ENCODE data around the gene GCSH. TPM values are rescaled to one million over a fixed set of nuclear protein-coding genes. Genes with fewer than 3 reads are reported as not detected.
"Not testable (repeated sequence)": the region's sequence is repeated elsewhere in the genome, so short reads cannot be mapped to it uniquely, and the experiment has no call there.

GCSH gene
- total and polyA plus RNA-seq, 2 of the 13 experiments (the other 11 are each of a cell fraction or from before 2014, with no cell fraction given): 35.9 to 103 TPM

- intact Hi-C loops (cut with micrococcal nuclease; ENCODE audit: unreplicated experiment); H3K9ac ChIP-seq (ENCODE audit: insufficient read depth, low read depth, low read length); H3K27me3 ChIP-seq (ENCODE audit: control insufficient read depth in 1 of 2, insufficient read depth in 2 of 2, low read length in 2 of 2); H3K9me3 ChIP-seq (ENCODE audit: low read length); H3K36me3 ChIP-seq (replicated peaks in 1 of 2; ENCODE audit: control insufficient read depth in 1 of 2, insufficient read depth in 2 of 2, low read length in 2 of 2); H3K27ac ChIP-seq (ENCODE audit: extremely low read length, insufficient read depth, low read length); H3K4me3 ChIP-seq (replicated peaks in 1 of 3; ENCODE audit: insufficient read depth in 1 of 3, low read depth in 2 of 3, low read length in 3 of 3); H3K79me2 ChIP-seq (ENCODE audit: insufficient read depth, low read length); DNase-seq (ENCODE audit: low spot score); ATAC-seq; in situ Hi-C loops (cut with HindIII; ENCODE audit: extremely low pct_ligation_motif_present, low pct_unique_long_range_greater_than_20kb); H3K4me2 ChIP-seq (ENCODE audit: low read depth, low read length); H2AFZ ChIP-seq (ENCODE audit: low read length); CTCF ChIA-PET (ENCODE audit: low intra/inter-chr PET ratio, low total read pairs); POLR2A ChIA-PET; BruUV-seq (replicated peaks); H4K20me1 ChIP-seq (ENCODE audit: insufficient read depth, low read length): not testable (repeated sequence)
- peak; percentile 89 for TF ChIP-seq PRDM10 (CRISPR knock-in tag; IDR thresholded peaks at IDR 0.05; ENCODE audit: low read depth)
- WGBS (ENCODE audit: low lambda C conversion rate): 55% methylated on average over 6 of the region's 6 CpGs
- peaks cover 27% of the 10 kb centered on the region for H3K4me1 ChIP-seq (ENCODE audit: insufficient read depth, low read length)
- FAIRE-seq: peak; percentile 8
These were observed 13.1 kb upstream of the GCSH start for GRCh38 chr16:81109274-81109673.

- ChIA-PET CTCF (ENCODE audit: low intra/inter-chr PET ratio, low total read pairs) (no interaction called here), POLR2A (interaction anchor here (1.3 kb wide), 1 partner anchor 30 kb away, joined by 7 read pairs; the partner anchor contains the start of gene C16orf46)
- no peaks in the 10 kb centered on the region for H3K79me2 ChIP-seq (ENCODE audit: insufficient read depth, low read length)
- peak overlapping the region; percentile 68 for H3K4me2 ChIP-seq (ENCODE audit: low read depth, low read length)
- H3K36me3 ChIP-seq (replicated peaks in 1 of 2; ENCODE audit: control insufficient read depth in 1 of 2, insufficient read depth in 2 of 2, low read length in 2 of 2): no peaks in the 10 kb centered on the region
- H3K9me3 ChIP-seq (ENCODE audit: low read length): no peaks in the 10 kb centered on the region
- FAIRE-seq (no peak), ATAC-seq (peak; percentile 36), DNase-seq (ENCODE audit: low spot score) (peak; percentile 48)
- H3K27ac ChIP-seq (ENCODE audit: extremely low read length, insufficient read depth, low read length): peak overlapping the region; percentile 11
- no TSS peak for BruUV-seq (replicated peaks)
- whole genome bisulfite sequencing (ENCODE audit: low lambda C conversion rate): 39% methylated on average over 11 of the region's 11 CpGs
- no peaks in the 10 kb centered on the region for H4K20me1 ChIP-seq (ENCODE audit: insufficient read depth, low read length)
- intact Hi-C loops (cut with micrococcal nuclease; ENCODE audit: unreplicated experiment): no loop called here
- H3K4me3 ChIP-seq (replicated peaks in 1 of 3; ENCODE audit: insufficient read depth in 1 of 3, low read depth in 2 of 3, low read length in 3 of 3): peak overlapping the region in 1 of 3 experiments; percentile 29; a peak in 1 of 6 replicates
- peaks cover 37% of the 10 kb centered on the region for H3K4me1 ChIP-seq (ENCODE audit: insufficient read depth, low read length)
- H3K9ac ChIP-seq (ENCODE audit: insufficient read depth, low read depth, low read length): peak overlapping the region; percentile 21; the same call in 1 of the 2 replicates
- in situ Hi-C loops (cut with HindIII; ENCODE audit: extremely low pct_ligation_motif_present, low pct_unique_long_range_greater_than_20kb): no loop called here
- H2AFZ ChIP-seq (ENCODE audit: low read length): peak overlapping the region; percentile 22
- no peaks in the 10 kb centered on the region for H3K27me3 ChIP-seq (ENCODE audit: control insufficient read depth in 1 of 2, insufficient read depth in 2 of 2, low read length in 2 of 2)
- peak; percentile 61 for TF ChIP-seq RARA (CRISPR knock-in tag; IDR thresholded peaks at IDR 0.05)
- no peak for TF ChIP-seq GPBP1L1 (CRISPR knock-in tag; IDR thresholded peaks at IDR 0.05)
- no peak for TF ChIP-seq ZNF263 (CRISPR knock-in tag; IDR thresholded peaks at IDR 0.05)
- no peak for TF ChIP-seq ZMAT5 (CRISPR knock-in tag; IDR thresholded peaks at IDR 0.05; ENCODE audit: borderline replicate concordance, low read depth)
- peak; percentile 26 for TF ChIP-seq ZNF687 (CRISPR knock-in tag; IDR thresholded peaks at IDR 0.05)
- TF ChIP-seq ZNF788 (CRISPR knock-in tag; IDR thresholded peaks at IDR 0.05; ENCODE audit: borderline replicate concordance): no peak
- TF ChIP-seq JUND (CRISPR knock-in tag; IDR thresholded peaks at IDR 0.05): 0 out of 2 replicates have a peak, but pooled peaks have one; percentile 14
These were observed 11.3 kb upstream of the GCSH start for GRCh38 chr16:81107511-81107910.
